Retinal pigment epithelial cell (primary cell): ENCODE measurements around the gene ADAT2.

ENCODE experiments used
- DNase-seq: peaks from one replicate; pipeline ENCODE4 v3.0.0-alpha.2; 2010; ENCODE audit warnings: low read depth
- H3K4me3 ChIP-seq: 2 replicates; pipeline ENCODE4 v1.5.1; 2011; ENCODE audit warnings: mild to moderate bottlenecking, low read length, control low read depth, moderate library complexity
- TF ChIP-seq, protein P1 (sequence below): conservative IDR thresholded peaks from 2 replicates; pipeline ENCODE4 v1.5.1; 2011; ENCODE audit warnings: low read depth, low read length, control low read depth, inconsistent platforms

ADAT2 gene

DNA sequence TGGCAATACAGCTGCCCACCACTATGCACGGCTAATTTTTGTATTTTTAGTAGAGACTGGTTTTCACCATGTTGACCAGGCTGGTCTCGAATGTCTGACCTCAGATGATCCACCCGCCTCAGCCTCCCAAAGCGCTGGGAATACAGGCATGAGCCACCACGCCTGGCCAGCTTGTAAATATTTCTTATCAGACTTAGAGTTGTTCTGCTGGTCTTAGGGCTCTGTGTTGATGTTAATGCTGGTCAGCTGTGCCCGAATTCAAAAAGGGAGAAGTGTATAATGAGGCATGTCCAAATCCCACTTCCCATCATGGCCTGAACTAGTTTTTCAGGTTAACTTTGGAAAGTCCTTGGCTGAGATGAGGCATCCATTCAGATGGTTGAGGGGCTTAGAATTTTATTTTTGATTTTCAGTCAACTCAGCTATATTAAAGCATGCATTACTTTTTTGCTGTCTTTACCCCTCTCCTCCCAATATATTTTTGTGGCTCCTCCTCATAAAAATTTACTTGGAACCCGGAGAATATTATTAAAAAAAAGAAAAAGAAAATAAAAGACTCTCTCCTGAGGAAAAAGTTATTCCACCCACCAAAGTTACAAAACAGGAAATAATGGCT lies 47.7 kb downstream of the ADAT2 start:
- TF ChIP-seq, protein P1, sequence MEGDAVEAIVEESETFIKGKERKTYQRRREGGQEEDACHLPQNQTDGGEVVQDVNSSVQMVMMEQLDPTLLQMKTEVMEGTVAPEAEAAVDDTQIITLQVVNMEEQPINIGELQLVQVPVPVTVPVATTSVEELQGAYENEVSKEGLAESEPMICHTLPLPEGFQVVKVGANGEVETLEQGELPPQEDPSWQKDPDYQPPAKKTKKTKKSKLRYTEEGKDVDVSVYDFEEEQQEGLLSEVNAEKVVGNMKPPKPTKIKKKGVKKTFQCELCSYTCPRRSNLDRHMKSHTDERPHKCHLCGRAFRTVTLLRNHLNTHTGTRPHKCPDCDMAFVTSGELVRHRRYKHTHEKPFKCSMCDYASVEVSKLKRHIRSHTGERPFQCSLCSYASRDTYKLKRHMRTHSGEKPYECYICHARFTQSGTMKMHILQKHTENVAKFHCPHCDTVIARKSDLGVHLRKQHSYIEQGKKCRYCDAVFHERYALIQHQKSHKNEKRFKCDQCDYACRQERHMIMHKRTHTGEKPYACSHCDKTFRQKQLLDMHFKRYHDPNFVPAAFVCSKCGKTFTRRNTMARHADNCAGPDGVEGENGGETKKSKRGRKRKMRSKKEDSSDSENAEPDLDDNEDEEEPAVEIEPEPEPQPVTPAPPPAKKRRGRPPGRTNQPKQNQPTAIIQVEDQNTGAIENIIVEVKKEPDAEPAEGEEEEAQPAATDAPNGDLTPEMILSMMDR, result no peak
- no peak overlapping the region for H3K4me3 ChIP-seq
- no peak for DNase-seq

GRCh38 chr6:143401636-143402370 lies 48.7 kb downstream of the ADAT2 start:
- TF ChIP-seq, protein P1, result no peak
- H3K4me3 ChIP-seq, result no peak overlapping the region
- no peak for DNase-seq

GRCh38 chr6:143401068-143401446 lies 49.4 kb downstream of the ADAT2 start:
- no peak for DNase-seq
- TF ChIP-seq, protein P1, result no peak
- no peak overlapping the region for H3K4me3 ChIP-seq

GRCh38 chr6:143400258-143401067 lies 50.0 kb downstream of the ADAT2 start:
- no peak overlapping the region for H3K4me3 ChIP-seq
- no peak for DNase-seq

DNA sequence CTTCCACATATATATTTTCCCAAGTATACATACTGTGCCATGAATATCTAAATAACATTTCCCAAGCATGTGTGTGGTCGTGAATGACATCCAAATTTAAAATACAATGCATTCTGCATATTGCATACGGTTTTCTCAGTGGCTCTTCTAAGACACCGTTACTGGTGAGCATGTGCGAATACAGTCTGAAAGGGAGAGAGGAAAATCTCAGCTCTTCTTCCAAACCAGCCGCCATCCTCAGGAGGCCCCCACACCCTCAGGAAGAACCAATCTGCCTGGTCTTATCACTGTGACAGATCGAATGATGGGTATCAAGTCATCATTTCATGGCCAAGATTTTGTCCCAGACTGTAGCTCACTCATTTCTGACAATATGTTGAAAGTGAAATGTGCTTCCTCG lies 50.7 kb downstream of the ADAT2 start:
- no peak for DNase-seq
- no peak overlapping the region for H3K4me3 ChIP-seq
- TF ChIP-seq, protein P1, result no peak

More at GRCh38 chr6:143400258-143401067, 50.0 kb downstream of the ADAT2 start:
- TF ChIP-seq, protein P1, result no peak

- TF ChIP-seq, protein P1, result no peak
- DNase-seq, result no peak
Observed at GRCh38 chr6:143399176-143399575, 51.3 kb downstream of the ADAT2 start.

More at GRCh38 chr6:143399176-143399575, 51.3 kb downstream of the ADAT2 start:
- no peak overlapping the region for H3K4me3 ChIP-seq
